Epithelial cell of esophagus (primary cell): ENCODE measurements around the gene CLSTN3.
A peak's percentile ranks its signal among the peaks of the same experiment; 100 is the strongest.

Source experiments
- DNase-seq: peaks from one replicate; pipeline ENCODE4 v3.0.0; 2010; ENCODE audit warnings: low read depth
- H3K4me3 ChIP-seq: 2 replicates; pipeline ENCODE4 v1.5.1; 2011; ENCODE audit warnings: mild to moderate bottlenecking, low read length, control low read depth
- TF ChIP-seq, protein P1 (sequence below): IDR thresholded peaks from 2 replicates; pipeline ENCODE4 v1.5.1; 2011; ENCODE audit warnings: low read depth, mild to moderate bottlenecking, low read length, control low read depth, inconsistent platforms; ENCODE audit not compliant: insufficient read depth; ENCODE audit errors: missing control alignments

The CLSTN3 gene

DNA sequence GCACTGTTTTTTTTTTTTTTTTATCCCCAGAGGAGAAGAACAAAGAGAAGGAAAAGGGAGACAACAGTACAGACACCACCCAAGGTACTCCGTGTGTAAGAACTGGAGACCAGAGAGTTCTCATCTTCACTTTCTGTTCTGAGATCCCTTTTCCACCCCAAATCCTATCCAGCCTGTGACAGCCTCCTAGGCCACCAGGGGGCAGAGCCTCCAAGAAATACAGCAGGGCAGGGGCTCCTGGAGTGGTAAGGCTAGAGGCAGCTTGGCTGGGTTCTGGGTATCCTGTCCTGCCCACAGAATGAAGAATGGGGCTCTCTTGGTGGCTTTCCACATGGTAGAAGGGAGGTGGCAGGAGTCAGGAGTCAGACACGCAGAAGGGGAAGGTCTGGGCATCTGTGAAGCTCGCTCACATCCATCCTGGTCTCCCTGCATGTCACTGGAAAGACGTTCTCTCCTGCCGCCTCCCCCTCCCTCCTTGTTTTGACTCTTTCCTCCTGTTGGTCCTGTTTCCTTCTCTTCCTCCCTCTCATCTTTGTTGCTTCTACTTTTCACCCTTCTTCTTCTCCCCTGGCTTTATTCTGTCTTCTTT is 12.0 kb downstream of the CLSTN3 start:
- TF ChIP-seq, protein P1, sequence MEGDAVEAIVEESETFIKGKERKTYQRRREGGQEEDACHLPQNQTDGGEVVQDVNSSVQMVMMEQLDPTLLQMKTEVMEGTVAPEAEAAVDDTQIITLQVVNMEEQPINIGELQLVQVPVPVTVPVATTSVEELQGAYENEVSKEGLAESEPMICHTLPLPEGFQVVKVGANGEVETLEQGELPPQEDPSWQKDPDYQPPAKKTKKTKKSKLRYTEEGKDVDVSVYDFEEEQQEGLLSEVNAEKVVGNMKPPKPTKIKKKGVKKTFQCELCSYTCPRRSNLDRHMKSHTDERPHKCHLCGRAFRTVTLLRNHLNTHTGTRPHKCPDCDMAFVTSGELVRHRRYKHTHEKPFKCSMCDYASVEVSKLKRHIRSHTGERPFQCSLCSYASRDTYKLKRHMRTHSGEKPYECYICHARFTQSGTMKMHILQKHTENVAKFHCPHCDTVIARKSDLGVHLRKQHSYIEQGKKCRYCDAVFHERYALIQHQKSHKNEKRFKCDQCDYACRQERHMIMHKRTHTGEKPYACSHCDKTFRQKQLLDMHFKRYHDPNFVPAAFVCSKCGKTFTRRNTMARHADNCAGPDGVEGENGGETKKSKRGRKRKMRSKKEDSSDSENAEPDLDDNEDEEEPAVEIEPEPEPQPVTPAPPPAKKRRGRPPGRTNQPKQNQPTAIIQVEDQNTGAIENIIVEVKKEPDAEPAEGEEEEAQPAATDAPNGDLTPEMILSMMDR: peak; percentile 90
- peak; percentile 54 for DNase-seq
- H3K4me3 ChIP-seq: no peak overlapping the region

DNA sequence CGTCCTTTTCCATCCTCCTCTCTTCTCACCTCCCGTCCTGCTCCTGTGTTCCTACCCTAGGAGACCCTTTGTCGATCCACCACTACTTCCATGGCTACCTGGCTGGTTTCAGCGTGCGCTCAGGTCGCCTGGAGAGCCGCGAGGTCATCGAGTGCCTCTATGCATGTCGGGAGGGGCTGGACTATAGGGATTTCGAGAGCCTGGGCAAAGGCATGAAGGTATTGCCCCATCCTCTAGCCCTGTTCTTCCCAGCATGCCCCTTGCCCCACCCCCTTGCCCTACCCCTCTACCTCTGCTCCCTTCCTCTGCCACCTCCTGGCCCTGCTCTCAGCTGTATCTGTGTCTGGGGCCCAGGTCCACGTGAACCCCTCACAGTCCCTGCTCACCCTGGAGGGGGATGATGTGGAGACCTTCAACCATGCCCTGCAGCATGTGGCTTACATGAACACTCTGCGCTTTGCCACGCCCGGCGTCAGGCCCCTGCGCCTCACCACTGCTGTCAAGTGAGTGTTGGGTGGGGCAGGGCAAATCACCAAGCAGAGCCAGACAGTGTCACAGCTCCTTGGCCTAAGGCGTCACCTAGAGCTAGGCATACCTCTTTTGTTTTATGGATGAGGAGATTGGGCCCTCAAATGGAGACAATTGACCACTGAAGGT is 12.8 kb downstream of the CLSTN3 start:
- TF ChIP-seq, protein P1: no peak
- no peak for DNase-seq
- no peak overlapping the region for H3K4me3 ChIP-seq

DNA sequence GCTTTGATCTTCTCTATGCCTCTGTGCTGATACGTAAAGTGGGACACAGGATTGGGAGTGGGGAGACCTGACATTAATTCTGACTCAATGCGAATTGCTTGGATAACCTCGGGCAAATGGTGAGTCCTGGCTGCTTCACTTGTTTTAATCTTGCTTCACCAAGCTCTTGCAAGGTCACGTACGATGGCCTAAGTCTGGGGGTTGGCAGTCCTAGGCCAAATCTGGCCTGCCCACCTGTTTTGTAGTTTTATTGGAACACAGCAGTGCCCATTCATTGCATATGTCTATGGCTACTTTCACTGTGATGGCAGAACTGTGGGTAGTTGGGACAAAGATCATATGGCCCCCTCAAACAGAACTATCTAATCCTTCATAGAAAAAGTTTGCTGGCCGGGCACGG is 13.4 kb downstream of the CLSTN3 start:
- no peak for DNase-seq
- no peak overlapping the region for H3K4me3 ChIP-seq
- TF ChIP-seq, protein P1: no peak

DNA sequence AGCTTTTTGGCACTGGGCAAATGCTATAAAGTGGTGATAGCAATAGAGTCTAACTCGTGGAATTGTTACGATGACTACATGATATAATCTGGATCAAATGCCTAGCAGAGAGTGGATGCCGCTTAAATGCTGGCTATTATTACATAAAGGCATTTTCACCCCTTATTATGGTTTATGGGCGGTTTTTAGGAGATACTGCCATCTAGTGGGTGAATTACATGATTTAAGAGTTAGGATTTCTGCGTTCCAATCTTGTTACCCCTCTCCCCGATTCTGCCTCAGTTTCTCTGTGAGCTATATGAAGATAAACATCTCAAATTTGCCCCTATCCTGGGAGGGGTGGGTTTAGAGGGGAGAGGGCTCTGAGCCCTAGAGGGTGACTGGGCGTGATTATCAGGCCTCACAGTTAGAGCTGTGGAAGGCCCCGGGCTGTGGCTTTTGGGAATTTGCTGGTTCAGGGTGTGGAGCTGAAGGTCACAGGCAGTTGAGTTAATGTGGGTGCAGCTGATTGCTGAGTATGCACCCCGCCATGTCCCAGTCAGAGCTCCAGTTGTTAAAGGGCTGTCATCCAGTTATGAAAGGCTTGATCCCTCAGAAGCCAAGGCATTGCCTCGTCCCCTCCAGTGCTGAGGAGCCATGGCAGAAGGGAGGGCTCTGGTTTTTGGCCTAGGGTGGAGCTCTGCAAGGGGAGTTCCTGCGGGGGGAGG is 14.4 kb downstream of the CLSTN3 start:
- no peak overlapping the region for H3K4me3 ChIP-seq
- TF ChIP-seq, protein P1: peak; percentile 53
- peak; percentile 43 for DNase-seq

DNA sequence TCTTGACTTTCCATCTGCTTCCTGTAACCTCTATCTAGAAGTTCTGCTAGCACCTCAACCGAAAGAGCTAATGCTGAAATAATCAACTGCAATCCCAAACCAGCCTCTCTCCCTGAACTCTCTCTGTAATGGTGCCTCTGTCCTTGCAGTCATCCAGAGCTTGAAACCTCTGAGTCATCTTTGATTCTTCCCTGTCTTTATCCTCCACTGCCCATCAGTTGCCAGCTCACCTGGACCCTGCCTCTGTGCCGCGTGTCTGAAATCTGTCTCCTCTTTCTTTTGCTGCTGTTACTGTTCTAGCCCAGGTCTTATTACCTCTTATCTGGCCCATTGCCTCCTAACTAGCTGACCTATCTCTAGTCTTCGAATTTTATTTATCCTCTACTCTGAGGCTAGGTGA is 15.5 kb downstream of the CLSTN3 start:
- no peak overlapping the region for H3K4me3 ChIP-seq
- DNase-seq: no peak
- TF ChIP-seq, protein P1: no peak

DNA sequence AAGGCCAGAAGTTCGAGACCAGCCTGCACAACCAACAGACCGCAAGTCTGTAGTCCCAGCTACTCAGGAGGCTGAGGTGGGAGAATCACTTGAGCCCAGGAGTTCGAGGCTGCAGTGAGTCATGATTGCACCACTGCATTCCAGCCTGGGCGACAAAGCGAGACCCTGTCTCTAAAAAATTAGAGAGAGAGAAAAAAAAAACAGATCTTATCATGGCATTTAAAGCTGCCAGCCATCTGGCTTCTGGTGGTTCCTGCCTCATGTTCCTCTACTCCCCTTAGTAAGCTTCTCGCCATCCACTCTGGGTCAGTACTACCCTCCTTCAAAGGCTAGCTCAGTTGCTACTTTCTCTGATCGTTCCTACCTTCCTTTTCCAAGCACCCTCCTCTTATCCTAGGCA is 16.1 kb downstream of the CLSTN3 start:
- TF ChIP-seq, protein P1: no peak
- no peak overlapping the region for H3K4me3 ChIP-seq
- DNase-seq: no peak

DNA sequence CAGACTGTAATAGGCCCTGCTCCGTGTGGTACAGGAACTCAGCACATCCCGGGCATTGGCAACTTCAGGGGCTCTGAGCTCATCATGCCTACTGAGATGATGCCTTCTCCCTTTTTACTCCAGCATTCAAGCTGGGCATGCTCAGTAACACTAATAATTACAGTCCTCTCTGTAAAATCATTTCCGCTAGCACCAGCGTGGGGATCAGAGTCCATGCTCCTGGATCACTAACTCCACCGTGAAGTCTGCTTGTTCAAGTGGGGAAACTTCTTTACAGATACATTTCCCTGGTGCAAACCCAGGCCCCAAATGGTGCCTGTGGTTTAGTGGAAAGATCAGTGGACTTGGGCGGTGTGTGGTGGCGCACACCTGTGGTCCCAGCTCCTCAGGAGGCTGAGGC is 16.7 kb downstream of the CLSTN3 start:
- H3K4me3 ChIP-seq: no peak overlapping the region
- no peak for DNase-seq
- TF ChIP-seq, protein P1: no peak
